SK-N-SH treated with all-trans-retinoic acid at 6 μM for 48 hours (cell line): ENCODE data around the gene GALM.
A peak's percentile ranks its signal among the peaks of the same experiment; 100 is the strongest.

Experiments used
- ATAC-seq: fragments of 200-7000 bp; cut with Tn5 transposase; 3 replicates; pipeline ENCODE4 v1.9.1; 2020; ENCODE audit warnings: mild to moderate bottlenecking, moderate library complexity
- ARNTL ChIP-seq: fragments of 450-650 bp; formaldehyde crosslinking; IDR thresholded peaks from 2 replicates; pipeline ENCODE4 v1.5.0; 2020; ENCODE audit warnings: low read depth, mild to moderate bottlenecking, moderate library complexity, borderline replicate concordance
- BACH2 ChIP-seq: fragments of 250-450 bp; sonication (Bioruptor Pico); IDR thresholded peaks from 2 replicates; pipeline ENCODE4 v1.9.0; 2021; ENCODE audit warnings: mild to moderate bottlenecking, borderline replicate concordance
- CREB5 ChIP-seq: fragments of 250-450 bp; sonication (Bioruptor Pico); IDR thresholded peaks from 2 replicates; pipeline ENCODE4 v1.5.1; 2020; ENCODE audit warnings: low read depth, mild to moderate bottlenecking, moderate library complexity
- CSDC2 ChIP-seq: fragments of 250-450 bp; sonication (Bioruptor Pico); IDR thresholded peaks from 2 replicates; pipeline ENCODE4 v1.5.0; 2020; ENCODE audit warnings: mild to moderate bottlenecking, moderate library complexity
- ESRRG ChIP-seq: fragments of 250-450 bp; sonication (Bioruptor Pico); IDR thresholded peaks from 2 replicates; pipeline ENCODE4 v1.6.1; 2021; ENCODE audit warnings: mild to moderate bottlenecking
- GLIS3 ChIP-seq: fragments of 250-450 bp; sonication (Bioruptor Pico); IDR thresholded peaks from 2 replicates; pipeline ENCODE4 v1.5.0; 2020; ENCODE audit warnings: mild to moderate bottlenecking, moderate library complexity
- ISL1 ChIP-seq: fragments of 250-450 bp; sonication (Bioruptor Pico); IDR thresholded peaks from 2 replicates; pipeline ENCODE4 v2.1.2; 2022; ENCODE audit warnings: mild to moderate bottlenecking, moderate library complexity
- PATZ1 ChIP-seq: fragments of 250-450 bp; sonication (Bioruptor Pico); IDR thresholded peaks from 2 replicates; pipeline ENCODE4 v1.8.0; 2020; ENCODE audit warnings: mild to moderate bottlenecking, moderate library complexity, borderline replicate concordance
- POU6F1 ChIP-seq: fragments of 250-450 bp; sonication (Bioruptor Pico); IDR thresholded peaks from 2 replicates; pipeline ENCODE4 v1.8.0; 2021; ENCODE audit warnings: low read depth, mild to moderate bottlenecking, moderate library complexity, borderline replicate concordance
- PPARA ChIP-seq: fragments of 250-450 bp; sonication (Bioruptor Pico); IDR thresholded peaks from 2 replicates; pipeline ENCODE4 v1.5.0; 2020; ENCODE audit warnings: mild to moderate bottlenecking, borderline replicate concordance
- RARB ChIP-seq: fragments of 250-450 bp; sonication (Bioruptor Pico); IDR thresholded peaks from 2 replicates; pipeline ENCODE4 v1.8.0; 2021; ENCODE audit warnings: mild to moderate bottlenecking, moderate library complexity
- SNAI2 ChIP-seq: fragments of 250-450 bp; sonication (Bioruptor Pico); IDR thresholded peaks from 2 replicates; pipeline ENCODE4 v1.5.0; 2020; ENCODE audit warnings: mild to moderate bottlenecking, moderate library complexity
- TCF4 ChIP-seq: fragments of 250-450 bp; sonication (Bioruptor Pico); IDR thresholded peaks from 2 replicates; pipeline ENCODE4 v1.8.0; 2021; ENCODE audit warnings: mild to moderate bottlenecking, moderate library complexity, borderline replicate concordance
- TOX ChIP-seq: fragments of 250-450 bp; sonication (Bioruptor Pico); IDR thresholded peaks from 2 replicates; pipeline ENCODE4 v1.8.0; 2021; ENCODE audit warnings: mild to moderate bottlenecking, moderate library complexity, borderline replicate concordance
- ZC3H10 ChIP-seq: fragments of 250-450 bp; sonication (Bioruptor Pico); IDR thresholded peaks from 2 replicates; pipeline ENCODE4 v1.5.1; 2021; ENCODE audit warnings: mild to moderate bottlenecking, moderate library complexity
- ZFP3 ChIP-seq: fragments of 250-450 bp; sonication (Bioruptor Pico); IDR thresholded peaks from 2 replicates; pipeline ENCODE4 v1.5.0; 2020; ENCODE audit warnings: mild to moderate bottlenecking, moderate library complexity
- ZFP30 ChIP-seq: fragments of 450-650 bp; formaldehyde crosslinking; IDR thresholded peaks from 2 replicates; pipeline ENCODE4 v1.5.0; 2022; ENCODE audit warnings: mild to moderate bottlenecking, moderate library complexity
- ZNF565 ChIP-seq: fragments of 450-650 bp; formaldehyde crosslinking; conservative IDR thresholded peaks from 2 replicates; pipeline ENCODE4 v1.5.0; 2020; ENCODE audit warnings: low read depth, mild to moderate bottlenecking, moderate library complexity
- ZNF70 ChIP-seq: fragments of 450-650 bp; formaldehyde crosslinking; IDR thresholded peaks from 2 replicates; pipeline ENCODE4 v1.5.0; 2020; ENCODE audit warnings: mild to moderate bottlenecking, moderate library complexity
- ZNF8 ChIP-seq: fragments of 450-650 bp; formaldehyde crosslinking; IDR thresholded peaks from 2 replicates; pipeline ENCODE4 v1.5.0; 2020; ENCODE audit warnings: mild to moderate bottlenecking, moderate library complexity
- TF ChIP-seq, protein P1 (sequence below): fragments of 250-450 bp; sonication (Bioruptor Pico); IDR thresholded peaks from 2 replicates; pipeline ENCODE4 v1.5.0; 2020; ENCODE audit warnings: mild to moderate bottlenecking, moderate library complexity

Gene GALM

GRCh38 chr2:38631976-38632375, 33.9 kb upstream of the GALM start (continued):
- no peak for TF ChIP-seq CREB5 (CRISPR knock-in tag)
- no peak for TF ChIP-seq ZNF565 (CRISPR knock-in tag)

DNA sequence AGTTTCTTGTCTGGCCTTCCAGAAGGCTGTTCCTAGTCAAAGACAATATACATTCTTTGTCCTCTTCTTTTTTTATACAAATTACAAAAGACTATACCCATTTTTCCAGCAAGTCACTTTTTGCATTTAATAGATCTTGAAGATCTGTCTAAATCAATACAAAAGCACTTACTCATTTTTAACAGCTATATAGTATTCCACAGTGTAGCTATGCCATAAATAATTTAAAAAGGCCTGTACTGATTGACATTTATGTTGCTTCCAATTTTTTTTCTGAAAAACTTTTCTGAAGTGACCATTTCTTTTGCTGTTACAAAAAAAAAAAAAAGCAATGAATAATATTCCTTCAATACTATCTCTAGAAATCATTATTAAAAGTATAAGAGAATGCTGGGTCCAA, 32.9 kb upstream of the GALM start:
- TF ChIP-seq ESRRG: no peak
- no peak for TF ChIP-seq CSDC2
- TF ChIP-seq ZNF565 (CRISPR knock-in tag): no peak
- TF ChIP-seq SNAI2: no peak
- no peak for TF ChIP-seq ARNTL (CRISPR knock-in tag)
- TF ChIP-seq GLIS3 (CRISPR knock-in tag): no peak
- no peak for TF ChIP-seq BACH2
- no peak for TF ChIP-seq POU6F1 (CRISPR knock-in tag)
- no peak for TF ChIP-seq ZNF8 (CRISPR knock-in tag)
- TF ChIP-seq, protein P1, sequence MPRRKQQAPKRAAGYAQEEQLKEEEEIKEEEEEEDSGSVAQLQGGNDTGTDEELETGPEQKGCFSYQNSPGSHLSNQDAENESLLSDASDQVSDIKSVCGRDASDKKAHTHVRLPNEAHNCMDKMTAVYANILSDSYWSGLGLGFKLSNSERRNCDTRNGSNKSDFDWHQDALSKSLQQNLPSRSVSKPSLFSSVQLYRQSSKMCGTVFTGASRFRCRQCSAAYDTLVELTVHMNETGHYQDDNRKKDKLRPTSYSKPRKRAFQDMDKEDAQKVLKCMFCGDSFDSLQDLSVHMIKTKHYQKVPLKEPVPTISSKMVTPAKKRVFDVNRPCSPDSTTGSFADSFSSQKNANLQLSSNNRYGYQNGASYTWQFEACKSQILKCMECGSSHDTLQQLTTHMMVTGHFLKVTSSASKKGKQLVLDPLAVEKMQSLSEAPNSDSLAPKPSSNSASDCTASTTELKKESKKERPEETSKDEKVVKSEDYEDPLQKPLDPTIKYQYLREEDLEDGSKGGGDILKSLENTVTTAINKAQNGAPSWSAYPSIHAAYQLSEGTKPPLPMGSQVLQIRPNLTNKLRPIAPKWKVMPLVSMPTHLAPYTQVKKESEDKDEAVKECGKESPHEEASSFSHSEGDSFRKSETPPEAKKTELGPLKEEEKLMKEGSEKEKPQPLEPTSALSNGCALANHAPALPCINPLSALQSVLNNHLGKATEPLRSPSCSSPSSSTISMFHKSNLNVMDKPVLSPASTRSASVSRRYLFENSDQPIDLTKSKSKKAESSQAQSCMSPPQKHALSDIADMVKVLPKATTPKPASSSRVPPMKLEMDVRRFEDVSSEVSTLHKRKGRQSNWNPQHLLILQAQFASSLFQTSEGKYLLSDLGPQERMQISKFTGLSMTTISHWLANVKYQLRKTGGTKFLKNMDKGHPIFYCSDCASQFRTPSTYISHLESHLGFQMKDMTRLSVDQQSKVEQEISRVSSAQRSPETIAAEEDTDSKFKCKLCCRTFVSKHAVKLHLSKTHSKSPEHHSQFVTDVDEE (CRISPR knock-in tag): no peak
- TF ChIP-seq ZFP3: no peak
- TF ChIP-seq ZFP30 (CRISPR knock-in tag): no peak
- no peak for TF ChIP-seq PATZ1 (CRISPR knock-in tag)
- TF ChIP-seq RARB (CRISPR knock-in tag): no peak
- TF ChIP-seq PPARA (CRISPR knock-in tag): no peak
- TF ChIP-seq CREB5 (CRISPR knock-in tag): no peak
- TF ChIP-seq TOX (CRISPR knock-in tag): no peak
- TF ChIP-seq ZNF70 (CRISPR knock-in tag): no peak
- TF ChIP-seq, all 23 proteins: peak for 0
- ATAC-seq: no peak

GRCh38 chr2:38633895-38634294, 32.0 kb upstream of the GALM start:
- ATAC-seq: no peak
- TF ChIP-seq ARNTL (CRISPR knock-in tag) (no peak), CREB5 (CRISPR knock-in tag) (no peak), ZC3H10 (CRISPR knock-in tag) (no peak), BACH2 (no peak), PATZ1 (CRISPR knock-in tag) (no peak), ISL1 (no peak), TCF4 (CRISPR knock-in tag) (peak; percentile 80), ZNF70 (CRISPR knock-in tag) (no peak)
- TF ChIP-seq, protein P1 (CRISPR knock-in tag): 0 out of 2 replicates have a peak, but pooled peaks have one; percentile 71
